ENCODE measurements around the gene SYDE2.

SYDE2 gene

DNA sequence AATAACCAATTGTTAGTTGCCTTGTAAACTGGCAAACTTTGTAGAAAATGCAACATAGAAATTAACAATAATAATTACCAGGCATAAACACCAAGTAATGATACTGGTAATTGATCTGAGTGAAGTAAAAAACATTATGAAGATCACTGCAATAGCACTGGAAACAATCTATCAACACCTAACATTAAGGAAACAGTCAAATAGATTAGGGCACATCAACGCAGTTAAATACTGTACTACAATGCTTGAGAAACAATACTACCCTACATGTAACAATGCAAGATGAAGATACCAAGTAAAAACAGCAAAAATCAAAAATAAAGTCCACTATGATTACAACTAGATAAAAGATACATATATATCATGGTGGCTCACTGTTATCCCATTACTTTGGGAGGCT, 16.6 kb downstream of the SYDE2 start:
- TF ChIP-seq, protein P1, sequence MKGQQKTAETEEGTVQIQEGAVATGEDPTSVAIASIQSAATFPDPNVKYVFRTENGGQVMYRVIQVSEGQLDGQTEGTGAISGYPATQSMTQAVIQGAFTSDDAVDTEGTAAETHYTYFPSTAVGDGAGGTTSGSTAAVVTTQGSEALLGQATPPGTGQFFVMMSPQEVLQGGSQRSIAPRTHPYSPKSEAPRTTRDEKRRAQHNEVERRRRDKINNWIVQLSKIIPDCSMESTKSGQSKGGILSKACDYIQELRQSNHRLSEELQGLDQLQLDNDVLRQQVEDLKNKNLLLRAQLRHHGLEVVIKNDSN (IDR thresholded peaks at IDR 0.05) = no peak
- TF ChIP-seq TEAD4 (IDR thresholded peaks at IDR 0.05) (no peak), EP300 (IDR thresholded peaks at IDR 0.05; ENCODE audit: borderline replicate concordance) (no peak), TCF12 (IDR thresholded peaks at IDR 0.05; ENCODE audit: low read depth) (no peak), FOXM1 (IDR thresholded peaks at IDR 0.05; ENCODE audit: borderline replicate concordance, low read depth) (no peak), CEBPB (IDR thresholded peaks at IDR 0.05) (no peak), CREB1 (IDR thresholded peaks at IDR 0.05; ENCODE audit: low read depth) (no peak), ZBTB7A (IDR thresholded peaks at IDR 0.05; ENCODE audit: low read depth) (no peak), TAF1 (IDR thresholded peaks at IDR 0.05; ENCODE audit: low read depth) (no peak), NFIC (IDR thresholded peaks at IDR 0.05) (no peak)
- TF ChIP-seq, protein P2, sequence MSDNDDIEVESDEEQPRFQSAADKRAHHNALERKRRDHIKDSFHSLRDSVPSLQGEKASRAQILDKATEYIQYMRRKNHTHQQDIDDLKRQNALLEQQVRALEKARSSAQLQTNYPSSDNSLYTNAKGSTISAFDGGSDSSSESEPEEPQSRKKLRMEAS (IDR thresholded peaks at IDR 0.05) = no peak

DNA sequence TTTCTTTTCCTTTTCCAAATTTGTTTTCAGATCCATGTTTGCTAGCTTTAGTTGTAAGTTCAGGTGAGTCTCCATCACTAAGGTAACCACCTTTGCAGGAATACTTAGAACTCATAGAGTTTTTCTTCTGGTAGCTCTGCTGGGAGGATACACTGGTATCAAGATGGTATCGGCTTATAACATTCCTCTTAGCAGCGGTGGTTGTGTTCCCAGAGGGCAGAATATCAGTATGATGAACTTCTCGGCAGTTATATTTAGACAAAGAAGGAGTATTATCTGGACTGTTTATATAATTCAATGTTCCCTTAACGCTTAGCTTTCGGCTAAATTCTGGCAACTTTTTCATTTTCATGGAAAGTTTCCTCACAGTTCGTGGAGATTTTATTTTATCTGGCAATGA, 18.1 kb downstream of the SYDE2 start:
- TF ChIP-seq TAF1 (IDR thresholded peaks at IDR 0.05; ENCODE audit: low read depth) = no peak
- TF ChIP-seq, protein P3, sequence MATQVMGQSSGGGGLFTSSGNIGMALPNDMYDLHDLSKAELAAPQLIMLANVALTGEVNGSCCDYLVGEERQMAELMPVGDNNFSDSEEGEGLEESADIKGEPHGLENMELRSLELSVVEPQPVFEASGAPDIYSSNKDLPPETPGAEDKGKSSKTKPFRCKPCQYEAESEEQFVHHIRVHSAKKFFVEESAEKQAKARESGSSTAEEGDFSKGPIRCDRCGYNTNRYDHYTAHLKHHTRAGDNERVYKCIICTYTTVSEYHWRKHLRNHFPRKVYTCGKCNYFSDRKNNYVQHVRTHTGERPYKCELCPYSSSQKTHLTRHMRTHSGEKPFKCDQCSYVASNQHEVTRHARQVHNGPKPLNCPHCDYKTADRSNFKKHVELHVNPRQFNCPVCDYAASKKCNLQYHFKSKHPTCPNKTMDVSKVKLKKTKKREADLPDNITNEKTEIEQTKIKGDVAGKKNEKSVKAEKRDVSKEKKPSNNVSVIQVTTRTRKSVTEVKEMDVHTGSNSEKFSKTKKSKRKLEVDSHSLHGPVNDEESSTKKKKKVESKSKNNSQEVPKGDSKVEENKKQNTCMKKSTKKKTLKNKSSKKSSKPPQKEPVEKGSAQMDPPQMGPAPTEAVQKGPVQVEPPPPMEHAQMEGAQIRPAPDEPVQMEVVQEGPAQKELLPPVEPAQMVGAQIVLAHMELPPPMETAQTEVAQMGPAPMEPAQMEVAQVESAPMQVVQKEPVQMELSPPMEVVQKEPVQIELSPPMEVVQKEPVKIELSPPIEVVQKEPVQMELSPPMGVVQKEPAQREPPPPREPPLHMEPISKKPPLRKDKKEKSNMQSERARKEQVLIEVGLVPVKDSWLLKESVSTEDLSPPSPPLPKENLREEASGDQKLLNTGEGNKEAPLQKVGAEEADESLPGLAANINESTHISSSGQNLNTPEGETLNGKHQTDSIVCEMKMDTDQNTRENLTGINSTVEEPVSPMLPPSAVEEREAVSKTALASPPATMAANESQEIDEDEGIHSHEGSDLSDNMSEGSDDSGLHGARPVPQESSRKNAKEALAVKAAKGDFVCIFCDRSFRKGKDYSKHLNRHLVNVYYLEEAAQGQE (IDR thresholded peaks at IDR 0.05; ENCODE audit: low read depth) = no peak
- no peak for TF ChIP-seq TCF12 (IDR thresholded peaks at IDR 0.05; ENCODE audit: low read depth)
- no peak for TF ChIP-seq EP300 (IDR thresholded peaks at IDR 0.05; ENCODE audit: borderline replicate concordance)
- no peak for TF ChIP-seq CREB1 (IDR thresholded peaks at IDR 0.05; ENCODE audit: low read depth)
- TF ChIP-seq, protein P2 (IDR thresholded peaks at IDR 0.05) = no peak
- TF ChIP-seq FOXM1 (IDR thresholded peaks at IDR 0.05; ENCODE audit: borderline replicate concordance, low read depth) = no peak
- no peak for TF ChIP-seq TEAD4 (IDR thresholded peaks at IDR 0.05)

DNA sequence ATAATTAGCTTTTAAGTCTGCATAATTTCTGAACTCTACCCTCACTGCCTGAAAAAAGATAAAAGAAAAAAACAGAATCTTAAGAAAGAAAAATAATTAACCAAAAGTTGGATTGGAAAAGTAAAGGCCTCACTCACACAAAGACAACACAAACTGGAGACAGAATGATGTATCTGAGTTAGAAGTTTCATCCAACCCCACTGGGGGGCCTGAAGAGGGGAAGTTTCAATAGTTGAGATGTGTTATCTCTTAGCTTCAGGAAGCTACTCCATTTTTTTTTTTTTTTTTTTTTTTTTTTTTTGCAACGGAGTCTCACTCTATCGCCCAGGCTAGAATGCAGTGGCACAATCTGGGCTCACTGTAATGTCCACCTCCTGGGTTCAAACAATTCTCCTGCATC, 19.9 kb downstream of the SYDE2 start:
- TF ChIP-seq EP300 (IDR thresholded peaks at IDR 0.05; ENCODE audit: borderline replicate concordance) (no peak), NFIC (IDR thresholded peaks at IDR 0.05) (no peak), CEBPB (IDR thresholded peaks at IDR 0.05) (no peak), ZBTB7A (IDR thresholded peaks at IDR 0.05; ENCODE audit: low read depth) (no peak), TEAD4 (IDR thresholded peaks at IDR 0.05) (no peak), TCF12 (IDR thresholded peaks at IDR 0.05; ENCODE audit: low read depth) (no peak), RAD21 (IDR thresholded peaks at IDR 0.05; ENCODE audit: low read depth) (no peak), EGR1 (IDR thresholded peaks at IDR 0.05) (no peak), CREB1 (IDR thresholded peaks at IDR 0.05; ENCODE audit: low read depth) (no peak), YY1 (IDR thresholded peaks at IDR 0.05; ENCODE audit: low read depth) (no peak), FOXM1 (IDR thresholded peaks at IDR 0.05; ENCODE audit: borderline replicate concordance, low read depth) (no peak), TAF1 (IDR thresholded peaks at IDR 0.05; ENCODE audit: low read depth) (no peak)
- TF ChIP-seq, protein P2 (IDR thresholded peaks at IDR 0.05) = no peak
- TF ChIP-seq, protein P1 (IDR thresholded peaks at IDR 0.05) = no peak
- TF ChIP-seq, protein P3 (IDR thresholded peaks at IDR 0.05; ENCODE audit: low read depth) = no peak

DNA sequence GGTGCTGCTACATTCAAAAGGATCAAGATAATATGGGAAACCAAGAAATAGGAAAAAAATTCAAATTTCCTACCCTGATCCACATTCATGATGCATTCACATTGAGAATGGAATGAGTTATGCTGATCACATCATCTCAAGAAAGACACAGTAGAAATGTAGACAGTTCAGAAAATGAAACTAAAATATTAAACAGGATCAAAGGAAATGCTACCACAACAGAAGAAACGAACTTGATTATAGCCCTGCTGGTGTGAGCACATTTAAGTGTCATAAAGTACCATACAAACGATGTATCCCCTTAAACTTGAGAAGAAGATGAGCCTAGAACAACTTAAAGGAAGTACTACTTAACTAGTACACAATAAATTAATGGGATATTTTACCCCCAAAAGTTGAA, 21.3 kb downstream of the SYDE2 start:
- no peak for TF ChIP-seq FOXM1 (IDR thresholded peaks at IDR 0.05; ENCODE audit: borderline replicate concordance, low read depth)
- TF ChIP-seq, protein P2 (IDR thresholded peaks at IDR 0.05) = no peak
- TF ChIP-seq TCF12 (IDR thresholded peaks at IDR 0.05; ENCODE audit: low read depth) = no peak
- TF ChIP-seq NFIC (IDR thresholded peaks at IDR 0.05) = no peak

DNA sequence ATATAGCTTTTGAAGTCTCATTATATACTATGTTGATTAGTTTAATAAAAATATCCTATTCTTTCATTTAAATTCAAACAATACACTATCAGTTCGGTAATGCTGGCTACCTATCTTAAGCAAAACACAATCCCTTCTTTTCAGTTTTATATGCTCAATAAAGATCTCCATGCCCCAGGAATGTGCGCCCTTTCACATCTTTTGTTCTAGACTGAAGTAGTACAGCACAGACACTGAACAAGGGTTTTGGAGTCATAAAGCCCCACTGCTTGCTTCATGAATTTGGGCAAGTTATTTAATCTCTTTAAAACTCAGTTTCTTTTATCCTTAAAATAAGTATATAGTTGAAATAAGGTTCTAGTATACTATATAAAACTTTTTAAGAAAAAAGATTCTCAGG, 22.4 kb downstream of the SYDE2 start:
- TF ChIP-seq RAD21 (IDR thresholded peaks at IDR 0.05; ENCODE audit: low read depth) (no peak), CREB1 (IDR thresholded peaks at IDR 0.05; ENCODE audit: low read depth) (no peak)
- TF ChIP-seq, protein P2 (IDR thresholded peaks at IDR 0.05) = no peak
- TF ChIP-seq, protein P1 (IDR thresholded peaks at IDR 0.05) = no peak

Data from Ishikawa (cell line).